Endothelial cell of umbilical vein (primary cell): ENCODE measurements around the gene KCTD1. TPM values are rescaled to one million over a fixed set of nuclear protein-coding genes. Genes with fewer than 3 reads are reported as not detected.

Source experiments
- BruUV-seq: library from RNA; stranded (reverse); fragments of 400-500 nt; replicated peaks from 2 replicates; lab custom pipeline; 2021; lab: Mats Ljungman, UMichigan
- CTCF ChIA-PET: fragments of 300-600, 350-600 bp; sonication (Branson Sonifier 250); formaldehyde crosslinking; loops from one replicate; lab custom pipeline; 2021; ENCODE audit warnings: antibody characterized with exemption, inconsistent platforms; lab: Charles Lee
- POLR2A ChIA-PET: fragments of 300-600, 350-600 bp; sonication (Branson Sonifier 250); formaldehyde crosslinking; loops from one replicate; lab custom pipeline; 2021; ENCODE audit warnings: antibody characterized with exemption, inconsistent platforms; lab: Charles Lee
- DNase-seq: peaks from one replicate; pipeline ENCODE4 v3.0.0-alpha.2; 2011; ENCODE audit warnings: low read depth, low spot score
- FAIRE-seq: peaks from 2 replicates; lab custom pipeline; 2011; peaks lifted over from hg19 to GRCh38; lab: Jason Lieb, UNC
- H2AFZ ChIP-seq: 2 replicates; pipeline ENCODE4 v1.6.0; 2012; ENCODE audit warnings: low read depth, low read length, control low read depth, inconsistent platforms
- H3K27ac ChIP-seq: 2 replicates; pipeline ENCODE4 v1.5.1; 2011; ENCODE audit warnings: low read depth, mild to moderate bottlenecking, control low read depth, low read length, moderate library complexity; ENCODE audit not compliant: insufficient read depth
- H3K27me3 ChIP-seq, 2 experiments: 2 replicates each; pipeline versions ENCODE4 v1.6.0 to v1.6.1; 2011; ENCODE audit warnings: low read length in 2 of 2, mixed read lengths in 1 of 2; ENCODE audit not compliant: control insufficient read depth in 2 of 2, insufficient read depth in 2 of 2
- H3K36me3 ChIP-seq, 2 experiments: 2 replicates in 1 of 2; 3 replicates in 1 of 2; pipeline ENCODE4 v1.5.1; 2011; ENCODE audit warnings: low read length in 2 of 2, mild to moderate bottlenecking in 1 of 2, moderate library complexity in 1 of 2; ENCODE audit not compliant: control insufficient read depth in 2 of 2, insufficient read depth in 2 of 2; ENCODE audit errors: extremely low read depth in 1 of 2
- H3K4me1 ChIP-seq: 3 replicates; pipeline ENCODE4 v1.5.1; 2011; ENCODE audit warnings: mild to moderate bottlenecking, low read length; ENCODE audit not compliant: control insufficient read depth, insufficient read depth; ENCODE audit errors: extremely low read depth
- H3K4me2 ChIP-seq: 2 replicates; pipeline ENCODE4 v1.6.1; 2011; ENCODE audit warnings: low read length, control low read depth, mixed read lengths; ENCODE audit not compliant: insufficient read depth
- H3K4me3 ChIP-seq, 3 experiments: fragments of 200-600 bp in 1 of 3; sonication (generic), shearing (Covaris generic) in 1 of 3; replicated peaks in 1 of 3; 2 replicates each; pipeline ENCODE4 v1.5.1; 2011 to 2016; ENCODE audit warnings: control low read depth in 3 of 3, low read length in 3 of 3, mild to moderate bottlenecking in 2 of 3, inconsistent platforms in 1 of 3, low read depth in 1 of 3, moderate library complexity in 1 of 3; ENCODE audit not compliant: insufficient read depth in 1 of 3
- H3K79me2 ChIP-seq: 2 replicates; pipeline ENCODE4 v1.6.0; 2012; ENCODE audit warnings: low read length, inconsistent platforms; ENCODE audit not compliant: control insufficient read depth, insufficient read depth
- H3K9ac ChIP-seq: replicated peaks from 2 replicates; pipeline ENCODE3; 2011; ENCODE audit warnings: low read length, control low read depth; ENCODE audit not compliant: insufficient read depth; ENCODE audit errors: extremely low read depth
- H3K9me1 ChIP-seq: replicated peaks from 3 replicates; pipeline ENCODE4 v1.6.0; 2011; ENCODE audit warnings: mild to moderate bottlenecking, low read length; ENCODE audit not compliant: control insufficient read depth, insufficient read depth; ENCODE audit errors: extremely low read depth
- H3K9me3 ChIP-seq: replicated peaks from 2 replicates; pipeline ENCODE4 v1.5.1; 2012; ENCODE audit warnings: low read length, inconsistent platforms; ENCODE audit not compliant: control insufficient read depth, insufficient read depth
- H4K20me1 ChIP-seq: replicated peaks from 2 replicates; pipeline ENCODE3; 2011; ENCODE audit warnings: mild to moderate bottlenecking, low read length; ENCODE audit not compliant: control insufficient read depth, insufficient read depth; ENCODE audit errors: extremely low read depth
- CTCF ChIP-seq, 2 donors: IDR thresholded peaks; 1 replicate in 1 of 2; 2 replicates in 1 of 2; pipeline ENCODE4 v1.5.1; 2011; ENCODE audit warnings: low read length in 2 of 2, mild to moderate bottlenecking in 2 of 2, moderate library complexity in 2 of 2, control low read depth in 1 of 2, inconsistent platforms in 1 of 2, low read depth in 1 of 2; ENCODE audit not compliant: insufficient read depth in 1 of 2; ENCODE audit errors: extremely low read depth in 1 of 2
- EZH2 ChIP-seq: IDR thresholded peaks from 2 replicates; pipeline ENCODE4 v1.6.1; 2012; ENCODE audit warnings: borderline replicate concordance, low read depth, mild to moderate bottlenecking, moderate library complexity, low read length, inconsistent platforms; ENCODE audit not compliant: severe bottlenecking
- FOS ChIP-seq: IDR thresholded peaks from 2 replicates; pipeline ENCODE4 v1.6.1; 2011; ENCODE audit warnings: mild to moderate bottlenecking, low read length, moderate library complexity, borderline replicate concordance; ENCODE audit not compliant: insufficient read depth
- GATA2 ChIP-seq: IDR thresholded peaks from 2 replicates; pipeline ENCODE4 v1.7.0; 2011; ENCODE audit warnings: low read depth, mild to moderate bottlenecking, moderate library complexity, mixed read lengths, low read length; ENCODE audit not compliant: insufficient read length, insufficient read depth
- JUN ChIP-seq: IDR thresholded peaks from 2 replicates; pipeline ENCODE4 v1.6.1; 2011; ENCODE audit warnings: borderline replicate concordance, low read depth; ENCODE audit not compliant: insufficient read length, insufficient read depth
- MAX ChIP-seq: IDR thresholded peaks from 2 replicates; pipeline ENCODE4 v1.6.1; 2011; ENCODE audit not compliant: insufficient read depth, insufficient read length
- MYC ChIP-seq: IDR thresholded peaks from one replicate; pipeline ENCODE4 v1.6.1; 2011; ENCODE audit warnings: mild to moderate bottlenecking, low read depth, low read length
- POLR2A ChIP-seq: IDR thresholded peaks from 2 replicates; pipeline ENCODE4 v1.6.1; 2012; ENCODE audit warnings: low read depth, mild to moderate bottlenecking, control low read depth, low read length
- POLR2AphosphoS5 ChIP-seq: IDR thresholded peaks from 2 replicates; pipeline ENCODE4 v1.6.1; 2012; ENCODE audit warnings: low read depth, mild to moderate bottlenecking, control low read depth, low read length, moderate library complexity; ENCODE audit not compliant: insufficient read depth
- dilution Hi-C: fragments of 300-500 bp; cut with MboI; formaldehyde crosslinking; loops from one replicate; pipeline ENCODE4 v1.15.0; 2019; ENCODE audit warnings: low sequenced_read_pairs; ENCODE audit not compliant: extremely low pct_ligation_motif_present
- intact Hi-C: fragments of 100-400 bp; cut with micrococcal nuclease; formaldehyde crosslinking; loops from one replicate; pipeline ENCODE4 v1.10.0; 2022
- polyA plus RNA-seq, 4 experiments: library from polyadenylated mRNA; depleted of rRNA in 3 of 4; stranded (reverse) in 3 of 4; unstranded in 1 of 4; fragments of >200 nt; gene quantifications; 2 replicates each; pipeline versions ENCODE4 v1.2.1 to v1.2.3, GENCODE V29; 2011 to 2012; ENCODE audit warnings: missing spikeins in 1 of 4
- total RNA-seq: library from RNA; stranded (reverse); gene quantifications from 2 replicates; pipeline ENCODE4 v1.2.3, GENCODE V29; 2021

Gene KCTD1
- total and polyA plus RNA-seq, 2 donors (not counting 3 experiments of a cell fraction or from before 2014, with no cell fraction given): 6.1 to 12.1 TPM

- BruUV-seq: no TSS peak
Observed at GRCh38 chr18:26442126-26442525, 106.2 kb downstream of the KCTD1 start.

More at GRCh38 chr18:26442126-26442525, 106.2 kb downstream of the KCTD1 start:
- peaks cover 6 to 12% of the 10 kb centered on the region in 2 experiments for H3K27me3 ChIP-seq
- no peak overlapping the region for H3K4me2 ChIP-seq
- FAIRE-seq (no peak), DNase-seq (no peak)
- H3K9me1 ChIP-seq: no peaks in the 10 kb centered on the region
- no peaks in the 10 kb centered on the region for H3K4me1 ChIP-seq
- no peak overlapping the region for H3K9ac ChIP-seq
- H4K20me1 ChIP-seq: no peaks in the 10 kb centered on the region
- ChIA-PET CTCF (interaction anchor here (1.0 kb wide), 1 partner anchor 25 kb away, joined by 3 read pairs; no protein-coding TSS in a partner anchor), POLR2A (no interaction called here)
- no peak for TF ChIP-seq MAX
- no peak for TF ChIP-seq FOS
- TF ChIP-seq EZH2: no peak
- TF ChIP-seq POLR2AphosphoS5: no peak
- TF ChIP-seq MYC: no peak
- TF ChIP-seq POLR2A: no peak
- TF ChIP-seq JUN: no peak
- TF ChIP-seq CTCF (IDR thresholded peaks at IDR 0.05; ENCODE audit: extremely low read depth in 1 of 2, insufficient read depth in 1 of 2, low read depth in 1 of 2, low read length in 2 of 2): no peak
- no peak for TF ChIP-seq GATA2
- no peaks in the 10 kb centered on the region for H3K79me2 ChIP-seq
- no peak overlapping the region for H2AFZ ChIP-seq
- dilution Hi-C loops: no loop called here
- intact Hi-C loops: no loop called here
- no peak overlapping the region for H3K4me3 ChIP-seq
- no peaks in the 10 kb centered on the region for H3K36me3 ChIP-seq
- no peaks in the 10 kb centered on the region for H3K9me3 ChIP-seq
- no peak overlapping the region for H3K27ac ChIP-seq
